DOHH2 (cell line): ENCODE data around the gene CEACAM5.
"Not testable (repeated sequence)": the region's sequence is repeated elsewhere in the genome, so short reads cannot be mapped to it uniquely, and the experiment has no call there.

Source experiments
- H3F3A ChIP-seq: fragments of 200-600 bp; sonication (generic), shearing (Covaris generic); 2 replicates; pipeline ENCODE4 v1.6.0; 2016; ENCODE audit warnings: antibody characterized with exemption, mild to moderate bottlenecking; ENCODE audit not compliant: control insufficient read depth, insufficient read depth
- H3K27ac ChIP-seq: fragments of 200-600 bp; sonication (generic); 2 replicates; pipeline ENCODE4 v1.5.1; 2014; ENCODE audit warnings: low read depth, mild to moderate bottlenecking, low read length, moderate library complexity
- H3K27me3 ChIP-seq: fragments of 200-600 bp; sonication (generic); 2 replicates; pipeline ENCODE4 v1.6.1; 2014; ENCODE audit warnings: mild to moderate bottlenecking, low read length, mixed read lengths; ENCODE audit not compliant: control insufficient read depth
- H3K36me3 ChIP-seq: fragments of 200-600 bp; sonication (generic); 2 replicates; pipeline ENCODE4 v1.6.1; 2014; ENCODE audit warnings: mild to moderate bottlenecking, low read length, moderate library complexity, mixed read lengths; ENCODE audit not compliant: control insufficient read depth
- H3K4me1 ChIP-seq: fragments of 200-600 bp; sonication (generic); 2 replicates; pipeline ENCODE4 v1.6.1; 2014; ENCODE audit warnings: mild to moderate bottlenecking, low read length, mixed read lengths; ENCODE audit not compliant: control insufficient read depth
- H3K4me2 ChIP-seq: fragments of 200-600 bp; sonication (generic); 2 replicates; pipeline ENCODE4 v1.6.0; 2014; ENCODE audit warnings: mild to moderate bottlenecking, low read length, moderate library complexity
- H3K4me3 ChIP-seq: fragments of 200-600 bp; sonication (generic); 2 replicates; pipeline ENCODE4 v1.5.1; 2014; ENCODE audit warnings: mild to moderate bottlenecking, low read length, mixed read lengths
- H3K79me2 ChIP-seq: fragments of 200-600 bp; sonication (generic); 2 replicates; pipeline ENCODE4 v1.6.1; 2014; ENCODE audit warnings: mild to moderate bottlenecking, low read length, mixed read lengths; ENCODE audit not compliant: control insufficient read depth
- H3K9me2 ChIP-seq: fragments of 200-600 bp; sonication (generic); replicated peaks from 2 replicates; pipeline ENCODE4 v1.6.1; 2014; ENCODE audit warnings: mild to moderate bottlenecking, low read length, mixed read lengths; ENCODE audit not compliant: control insufficient read depth
- H3K9me3 ChIP-seq: fragments of 200-600 bp; sonication (generic); 2 replicates; pipeline ENCODE4 v1.6.1; 2014; ENCODE audit warnings: antibody characterized with exemption, low read length, mixed read lengths; ENCODE audit not compliant: control insufficient read depth, insufficient read depth
- H4K20me1 ChIP-seq: fragments of 200-600 bp; sonication (generic); 2 replicates; pipeline ENCODE4 v1.6.0; 2014; ENCODE audit warnings: low read depth, mild to moderate bottlenecking, antibody characterized with exemption, low read length, moderate library complexity; ENCODE audit not compliant: control insufficient read depth, insufficient read depth
- CTCF ChIP-seq: fragments of 200-600 bp; sonication (generic); IDR thresholded peaks from one replicate; pipeline ENCODE4 v1.5.1; 2014; ENCODE audit warnings: antibody characterized with exemption, mild to moderate bottlenecking, low read depth, low read length; ENCODE audit not compliant: poor library complexity, severe bottlenecking
- EZH2phosphoT487 ChIP-seq: fragments of 200-600 bp; sonication (generic); IDR thresholded peaks from 2 replicates; pipeline ENCODE4 v1.6.1; 2017; ENCODE audit warnings: borderline replicate concordance, mild to moderate bottlenecking, antibody characterized with exemption, low read length, moderate library complexity, mixed read lengths

Gene CEACAM5

GRCh38 chr19:41755328-41755913 is 47.0 kb downstream of the CEACAM5 start, which contains the start of gene CEACAM6:
CEACAM6 (plus strand) TSS chr19:41755530; CDS start chr19:41755639, 109 bp downstream.
- no peaks in the 10 kb centered on the region for H3K9me2 ChIP-seq
- H3K27ac ChIP-seq: no peak within 1 kb of the TSS
- no peaks in the 10 kb centered on the region for H3K79me2 ChIP-seq
- no peaks in the 10 kb centered on the region for H4K20me1 ChIP-seq
- no peaks in the 10 kb centered on the region for H3F3A ChIP-seq
- no peak for TF ChIP-seq EZH2phosphoT487
- TF ChIP-seq CTCF: no peak
- no peak within 1 kb of the TSS for H3K4me2 ChIP-seq
- no peaks in the 10 kb centered on the region for H3K9me3 ChIP-seq
- H3K36me3 ChIP-seq: no peaks in the 10 kb centered on the region
- H3K4me3 ChIP-seq: no peak within 1 kb of the TSS
- no peaks in the 10 kb centered on the region for H3K4me1 ChIP-seq
- H3K27me3 ChIP-seq: peaks cover 24% of the 10 kb centered on the region

GRCh38 chr19:41758846-41759245 is 50.4 kb downstream of the CEACAM5 start:
- no peak for TF ChIP-seq CTCF
- TF ChIP-seq EZH2phosphoT487: no peak
- no peaks in the 10 kb centered on the region for H4K20me1 ChIP-seq
- H3K4me3 ChIP-seq: no peak overlapping the region
- H3K27me3 ChIP-seq: peaks cover 21% of the 10 kb centered on the region
- no peak overlapping the region for H3K4me2 ChIP-seq
- H3K79me2 ChIP-seq: no peaks in the 10 kb centered on the region
- no peak overlapping the region for H3K27ac ChIP-seq
- no peaks in the 10 kb centered on the region for H3K36me3 ChIP-seq
- H3F3A ChIP-seq: no peaks in the 10 kb centered on the region
- no peaks in the 10 kb centered on the region for H3K9me2 ChIP-seq
- no peaks in the 10 kb centered on the region for H3K9me3 ChIP-seq
- H3K4me1 ChIP-seq: no peaks in the 10 kb centered on the region

DNA sequence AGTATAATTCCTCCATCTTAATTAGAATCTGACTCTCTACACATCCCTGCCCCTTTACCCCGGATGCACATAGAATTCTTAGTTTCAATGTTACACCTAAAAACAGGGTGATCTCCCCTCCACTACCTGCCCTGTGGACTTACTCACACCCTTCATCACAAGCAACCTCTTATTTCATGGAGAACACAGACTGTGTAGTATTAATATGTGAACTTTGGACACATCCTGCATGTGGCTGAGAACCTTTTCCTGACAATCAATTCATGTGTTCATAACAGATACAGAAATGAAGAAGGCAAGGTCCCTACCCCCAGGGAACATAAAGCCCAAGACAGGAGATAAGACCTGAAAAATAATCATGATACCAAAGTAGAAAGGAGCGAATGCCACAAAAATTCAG is 58.7 kb downstream of the CEACAM5 start:
- TF ChIP-seq CTCF: no peak
- TF ChIP-seq EZH2phosphoT487: no peak
- no peaks in the 10 kb centered on the region for H3F3A ChIP-seq

DNA sequence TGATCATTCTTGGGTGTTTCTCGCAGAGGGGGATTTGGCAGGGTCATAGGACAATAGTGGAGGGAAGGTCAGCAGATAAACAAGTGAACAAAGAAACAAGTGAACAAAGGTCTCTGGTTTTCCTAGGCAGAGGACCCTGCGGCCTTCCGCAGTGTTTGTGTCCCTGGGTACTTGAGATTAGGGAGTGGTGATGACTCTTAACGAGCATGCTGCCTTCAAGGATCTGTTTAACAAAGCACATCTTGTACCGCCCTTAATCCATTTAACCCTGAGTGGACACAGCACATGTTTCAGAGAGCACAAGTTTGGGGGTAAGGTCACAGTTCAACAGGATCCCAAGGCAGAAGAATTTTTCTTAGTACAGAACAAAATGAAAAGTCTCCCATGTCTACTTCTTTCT is 59.7 kb downstream of the CEACAM5 start:
- H3F3A ChIP-seq, H3K4me1 ChIP-seq, H4K20me1 ChIP-seq, H3K9me3 ChIP-seq, H3K79me2 ChIP-seq, H3K4me2 ChIP-seq, H3K9me2 ChIP-seq, H3K4me3 ChIP-seq, H3K36me3 ChIP-seq, H3K27ac ChIP-seq: not testable (repeated sequence)
- peaks cover 35% of the 10 kb centered on the region for H3K27me3 ChIP-seq

More for the DNA sequence above, 58.7 kb downstream of the CEACAM5 start:
- no peak overlapping the region for H3K27ac ChIP-seq
- H3K4me3 ChIP-seq: no peak overlapping the region
- H3K9me3 ChIP-seq: no peaks in the 10 kb centered on the region
- no peak overlapping the region for H3K4me2 ChIP-seq
- peaks cover 30% of the 10 kb centered on the region for H3K27me3 ChIP-seq
- no peaks in the 10 kb centered on the region for H3K4me1 ChIP-seq
- no peaks in the 10 kb centered on the region for H3K36me3 ChIP-seq
- no peaks in the 10 kb centered on the region for H3K9me2 ChIP-seq
- no peaks in the 10 kb centered on the region for H3K79me2 ChIP-seq
- no peaks in the 10 kb centered on the region for H4K20me1 ChIP-seq
